GM12864 (cell line): ENCODE measurements around the gene PLAC8.
A peak's percentile ranks its signal among the peaks of the same experiment; 100 is the strongest.
"Not testable (repeated sequence)": the region's sequence is repeated elsewhere in the genome, so short reads cannot be mapped to it uniquely, and the experiment has no call there.

Experiments
- DNase-seq: peaks from one replicate; pipeline ENCODE4 v3.0.0-alpha.2; 2011; ENCODE audit warnings: low read depth
- H3K4me3 ChIP-seq: 2 replicates; pipeline ENCODE4 v1.5.1; 2011; ENCODE audit warnings: mild to moderate bottlenecking, low read depth, low read length, control low read depth
- CTCF ChIP-seq: IDR thresholded peaks from 2 replicates; pipeline ENCODE4 v1.5.1; 2011; ENCODE audit warnings: low read depth, mild to moderate bottlenecking, moderate library complexity, low read length, control low read depth, inconsistent platforms; ENCODE audit errors: missing control alignments

PLAC8 gene

GRCh38 chr4:83121246-83121645, 6.7 kb upstream of the PLAC8 start:
- TF ChIP-seq CTCF: no peak
- H3K4me3 ChIP-seq: no peak overlapping the region
- no peak for DNase-seq

DNA sequence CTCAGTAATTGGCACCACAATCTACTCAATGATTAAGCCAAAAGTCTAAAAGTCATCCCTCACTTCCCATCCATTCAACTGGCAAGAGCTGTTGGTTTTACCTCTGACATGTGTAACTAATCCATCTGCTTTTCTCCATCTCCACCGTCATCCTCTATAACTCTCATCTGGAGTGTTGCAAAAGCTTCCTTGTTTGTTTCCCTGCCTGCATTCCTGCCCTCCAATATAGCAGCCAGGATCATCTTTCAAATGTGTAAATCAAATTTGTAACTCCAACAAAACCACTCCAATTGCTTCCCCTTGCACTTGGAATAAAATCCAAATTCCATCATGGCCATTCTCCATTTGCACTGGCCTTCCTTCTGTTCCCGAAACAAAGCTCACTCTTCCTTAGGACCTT, 4.3 kb upstream of the PLAC8 start:
- DNase-seq: no peak
- no peak overlapping the region for H3K4me3 ChIP-seq
- no peak for TF ChIP-seq CTCF

- DNase-seq: no peak
- TF ChIP-seq CTCF: no peak
- no peak overlapping the region for H3K4me3 ChIP-seq
These were observed 1.2 kb upstream of the PLAC8 start for GRCh38 chr4:83115656-83116285.

- TF ChIP-seq CTCF: no peak
- H3K4me3 ChIP-seq: no peak overlapping the region
- DNase-seq: no peak
These were observed 471 bp upstream of the PLAC8 start for GRCh38 chr4:83115000-83115399.

DNA sequence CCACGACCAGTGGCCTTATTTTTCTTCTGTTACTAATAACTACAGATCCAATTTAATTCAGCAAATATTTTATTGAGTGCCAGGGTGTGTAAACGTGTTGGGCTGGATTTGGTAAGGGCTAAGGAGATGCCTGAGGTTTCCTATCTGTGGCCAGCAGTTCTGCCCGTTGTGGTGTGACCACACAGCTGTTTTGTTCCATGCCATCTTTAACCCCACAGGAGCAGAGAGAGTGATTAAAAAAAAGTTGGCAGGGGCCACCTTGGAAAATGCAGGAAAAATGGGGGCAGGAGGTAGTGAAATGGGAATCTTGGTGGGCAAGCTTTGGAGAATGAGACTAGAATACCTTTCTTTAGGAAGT, 1.1 kb downstream of the PLAC8 start:
- peak overlapping the region; percentile 53 for H3K4me3 ChIP-seq
- TF ChIP-seq CTCF: no peak
- DNase-seq: no peak

DNA sequence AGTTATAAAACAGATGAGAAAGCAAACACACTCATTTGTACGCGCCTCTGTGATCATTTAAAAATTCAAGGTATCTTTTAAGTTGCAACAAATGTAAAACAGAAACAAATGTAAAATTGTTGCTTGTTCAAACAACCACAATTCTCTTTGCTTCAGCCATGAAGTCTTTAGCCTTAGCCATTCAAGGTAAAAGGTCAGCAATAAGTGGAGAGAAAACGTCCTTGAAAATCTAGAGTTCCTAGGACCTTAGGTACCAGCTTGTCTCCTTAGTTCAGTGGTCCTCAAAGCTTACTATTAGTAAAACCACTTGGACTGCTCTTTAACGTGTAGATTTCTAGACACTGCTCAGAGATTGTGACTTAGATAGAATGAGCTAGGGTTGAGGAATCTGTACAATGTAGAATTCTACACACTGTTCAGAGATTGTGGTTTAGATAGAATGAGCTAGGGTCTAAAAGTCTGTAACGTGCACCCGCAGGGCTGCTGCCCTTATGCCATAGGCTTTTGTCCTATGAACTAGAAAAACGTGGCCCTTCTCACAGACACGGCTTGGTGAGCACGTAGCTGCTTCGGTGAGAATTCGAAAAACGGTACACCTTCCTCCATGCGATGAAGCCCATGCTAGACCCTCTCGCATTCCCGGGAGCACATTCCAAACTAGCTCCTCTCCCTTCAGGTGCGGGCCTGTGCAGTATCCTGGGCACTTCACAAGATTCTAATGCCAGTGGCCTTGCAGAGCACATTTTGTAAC, 1.7 kb downstream of the PLAC8 start:
- DNase-seq: no peak
- peak overlapping the region; percentile 53 for H3K4me3 ChIP-seq
- no peak for TF ChIP-seq CTCF

- TF ChIP-seq CTCF: no peak
- DNase-seq: peak; percentile 75
- peak overlapping the region; percentile 53; the same call in 1 of the 2 replicates for H3K4me3 ChIP-seq
These were observed 2.3 kb downstream of the PLAC8 start for GRCh38 chr4:83112231-83112630.

DNA sequence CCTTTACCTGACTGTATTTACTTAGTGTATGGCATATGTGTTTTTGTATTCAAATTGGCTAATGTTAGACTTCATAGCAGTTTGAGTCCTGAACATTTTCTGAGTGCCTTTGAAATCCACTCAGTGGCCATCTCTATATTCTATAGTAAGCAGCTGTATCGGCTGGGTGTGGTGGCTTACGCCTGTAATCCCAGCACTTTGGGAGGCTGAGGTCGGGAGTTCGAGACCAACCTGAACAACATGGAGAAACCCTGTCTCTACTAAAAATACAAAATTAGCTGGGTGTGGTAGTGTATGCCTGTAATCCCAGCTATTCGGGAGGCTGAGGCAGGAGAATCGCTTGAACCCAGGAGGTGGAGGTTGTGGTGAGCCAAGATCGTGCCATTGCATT, 2.8 kb downstream of the PLAC8 start:
- not testable (repeated sequence) for DNase-seq
- peak overlapping the region; percentile 37; the same call in 1 of the 2 replicates for H3K4me3 ChIP-seq
